ENCODE results near the gene LRRC28.

The LRRC28 gene

DNA sequence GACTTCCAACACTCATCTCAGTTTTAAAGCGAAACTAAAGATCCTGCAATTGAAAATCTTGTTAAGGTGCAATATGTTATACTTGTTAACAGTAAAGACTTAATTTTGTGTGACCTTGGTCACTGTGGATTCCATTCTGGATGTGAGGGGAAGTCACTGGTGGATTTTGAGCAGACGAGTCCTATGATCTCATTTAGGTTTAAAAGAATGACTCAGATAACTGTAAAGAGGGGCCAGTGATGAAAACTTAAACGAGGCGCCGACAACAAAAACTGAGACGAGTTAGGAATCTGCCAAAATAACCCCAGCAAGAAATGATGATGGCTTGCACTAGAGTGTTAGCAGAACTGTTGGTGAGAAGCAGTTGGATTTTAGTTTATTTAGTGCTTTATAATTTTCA is 56.5 kb downstream of the LRRC28 start:
- DNase-seq: no peak

DNA sequence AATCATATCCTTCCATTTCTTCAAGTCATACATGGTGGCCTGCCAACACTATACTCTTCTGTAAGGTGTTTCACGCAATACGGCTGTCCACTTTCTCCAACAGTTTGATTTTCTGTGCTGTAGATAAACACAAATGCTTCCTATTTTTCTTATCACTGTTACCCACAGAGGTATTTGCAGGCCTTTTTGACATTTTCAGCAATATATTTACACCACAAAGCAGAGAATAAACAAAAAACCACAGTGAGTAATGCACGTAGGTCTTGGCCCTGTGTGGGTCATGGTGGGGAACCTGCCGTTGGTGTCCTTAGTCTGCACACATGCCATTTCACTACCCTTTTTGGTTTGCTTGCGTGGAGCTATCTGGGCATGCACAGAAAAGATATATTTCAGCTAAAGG is 59.5 kb downstream of the LRRC28 start:
- DNase-seq: no peak

DNA sequence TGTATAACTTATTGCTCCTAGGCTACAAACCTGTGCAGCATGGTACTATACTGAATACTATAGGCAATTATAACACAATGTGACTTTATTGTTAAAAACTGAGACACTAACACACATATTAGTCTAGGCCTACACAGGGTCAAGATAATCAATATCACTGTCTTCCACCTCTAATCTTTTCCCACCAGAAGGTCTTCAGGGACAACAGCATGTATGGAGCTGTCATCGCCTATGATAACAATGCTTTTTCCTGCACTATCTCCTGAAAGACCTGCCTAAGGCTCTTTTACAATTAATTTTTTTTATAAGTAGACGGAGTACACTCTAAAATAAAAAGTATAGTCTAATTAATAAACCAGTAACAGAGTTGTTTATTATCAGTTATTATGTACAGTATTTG is 60.9 kb downstream of the LRRC28 start:
- DNase-seq: no peak

DNA sequence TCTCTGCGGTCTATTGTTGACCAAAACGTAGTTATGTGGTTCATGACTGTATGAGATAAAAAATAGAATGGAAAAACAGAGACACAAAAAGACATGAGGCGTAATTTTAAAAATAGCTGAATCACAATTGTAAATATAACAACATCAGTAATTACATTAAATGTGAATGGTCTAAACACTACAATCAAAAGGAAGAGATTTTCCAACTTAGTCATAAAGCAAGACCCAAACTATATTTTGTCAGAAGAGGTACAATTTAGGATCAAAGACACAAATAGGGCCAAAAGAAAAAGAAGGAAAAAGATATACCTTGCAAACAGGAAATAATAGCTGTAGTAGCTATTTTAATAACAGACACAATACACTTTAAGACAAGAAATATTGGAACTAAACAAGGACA is 61.5 kb downstream of the LRRC28 start:
- DNase-seq: no peak

DNA sequence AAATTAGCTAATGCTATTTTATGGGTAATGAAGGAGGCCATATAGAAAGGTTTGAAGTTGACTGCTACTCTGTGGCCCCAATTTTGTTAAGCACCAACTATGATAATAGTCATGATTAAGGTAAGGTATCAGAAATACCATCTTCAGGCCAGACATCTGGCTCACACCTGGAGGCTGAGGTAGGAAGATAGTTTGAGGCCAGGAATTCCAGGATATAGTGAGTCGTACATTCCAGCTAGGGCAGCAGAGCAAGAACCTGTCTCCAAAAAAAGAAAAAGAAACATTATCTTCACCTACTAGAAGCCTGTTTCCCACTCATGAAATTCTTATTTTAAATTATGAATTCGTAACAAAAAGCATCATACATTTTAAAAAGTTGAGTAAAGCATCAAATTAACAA is 64.4 kb downstream of the LRRC28 start:
- no peak for DNase-seq

DNA sequence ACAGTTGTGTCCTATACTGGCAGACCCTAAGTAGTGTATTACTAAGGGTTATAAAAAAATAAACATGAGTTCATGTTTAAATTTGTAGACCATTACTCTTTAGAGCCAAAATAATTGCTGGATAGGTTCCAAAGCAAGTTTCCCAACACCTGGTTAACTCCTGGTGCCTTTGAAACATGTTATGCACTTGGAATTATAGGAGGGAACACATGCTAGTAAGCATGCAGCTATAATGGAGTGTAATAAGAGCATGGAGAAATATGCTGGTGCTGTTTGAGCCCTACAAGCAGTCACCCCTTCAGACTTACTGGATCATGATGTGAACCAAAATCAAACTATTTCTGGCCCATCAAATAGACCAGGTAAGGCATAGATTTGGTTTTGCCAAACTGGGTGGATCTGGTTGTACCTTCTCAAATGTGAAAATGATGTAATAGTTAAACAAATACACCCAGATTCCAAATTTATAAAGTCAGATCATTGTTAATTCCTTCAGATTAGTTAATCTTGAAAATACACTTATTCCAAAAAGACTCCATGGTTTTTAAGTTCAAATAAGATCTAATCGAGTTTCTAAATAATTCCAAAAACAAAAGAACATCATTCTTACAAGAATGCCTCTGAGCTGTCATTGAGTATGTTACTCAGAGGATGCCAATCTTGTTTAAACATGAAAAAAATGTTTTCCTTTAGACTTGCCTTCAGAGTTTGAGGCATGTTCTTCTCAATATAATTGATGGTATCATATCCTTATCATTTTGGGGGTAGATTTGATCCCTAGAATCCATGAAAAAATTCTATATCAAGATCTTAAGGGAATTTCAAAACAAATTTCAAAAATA is 69.3 kb downstream of the LRRC28 start:
- DNase-seq: no peak

DNA sequence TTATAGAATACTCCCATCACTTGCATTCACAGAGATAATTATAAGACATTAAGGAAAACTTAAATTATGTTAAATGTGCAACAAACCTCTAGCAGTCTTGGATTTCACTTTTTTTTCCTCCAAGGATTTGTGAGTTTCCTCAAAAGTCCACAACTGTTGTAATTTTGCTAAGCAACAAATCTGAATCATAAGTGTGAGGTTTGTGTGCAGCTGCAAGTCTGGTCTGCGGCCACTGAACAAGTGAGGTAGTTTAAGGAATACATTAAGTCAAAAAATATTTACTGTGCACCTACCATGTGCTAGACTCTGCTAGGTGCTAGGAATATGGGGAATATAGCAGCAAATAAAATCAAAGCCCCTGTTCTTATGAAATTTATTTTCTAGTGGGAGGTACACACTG is 70.2 kb downstream of the LRRC28 start:
- DNase-seq: no peak

DNA sequence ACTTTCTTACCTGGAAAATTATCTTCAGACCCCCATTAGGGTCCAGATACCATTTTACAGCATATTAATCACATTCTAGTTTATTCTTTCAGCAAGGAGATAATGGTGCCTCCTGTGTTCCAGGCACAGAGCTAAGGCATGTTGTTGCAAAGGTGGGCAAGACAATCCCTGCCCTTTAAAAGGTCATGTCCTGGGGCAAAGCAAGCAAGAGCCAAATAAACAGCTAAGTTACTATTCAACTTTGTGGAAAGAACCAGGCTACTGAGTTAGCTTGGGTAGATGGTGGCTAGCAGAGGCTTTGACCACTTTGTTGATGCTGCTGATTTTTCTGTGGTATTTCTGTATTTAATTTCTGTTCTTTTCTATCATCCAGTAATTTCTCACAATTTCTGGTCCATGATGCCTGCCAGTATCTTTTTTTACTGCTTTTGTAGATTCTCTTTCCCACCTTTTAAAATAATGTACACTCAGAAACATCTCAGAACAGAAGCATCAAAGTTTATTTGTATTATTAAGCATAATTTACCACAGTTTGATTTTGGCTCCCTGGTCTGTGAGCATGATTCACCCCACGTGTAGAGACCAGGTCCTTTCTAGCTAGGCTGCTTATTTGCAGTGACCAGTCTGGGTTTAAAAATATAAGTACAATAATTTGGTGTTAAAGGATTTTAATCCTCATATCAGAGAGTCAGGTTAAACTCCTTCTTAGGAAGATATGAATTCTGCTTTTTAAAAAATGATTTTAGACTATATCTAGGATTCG is 71.5 kb downstream of the LRRC28 start:
- no peak for DNase-seq

DNA sequence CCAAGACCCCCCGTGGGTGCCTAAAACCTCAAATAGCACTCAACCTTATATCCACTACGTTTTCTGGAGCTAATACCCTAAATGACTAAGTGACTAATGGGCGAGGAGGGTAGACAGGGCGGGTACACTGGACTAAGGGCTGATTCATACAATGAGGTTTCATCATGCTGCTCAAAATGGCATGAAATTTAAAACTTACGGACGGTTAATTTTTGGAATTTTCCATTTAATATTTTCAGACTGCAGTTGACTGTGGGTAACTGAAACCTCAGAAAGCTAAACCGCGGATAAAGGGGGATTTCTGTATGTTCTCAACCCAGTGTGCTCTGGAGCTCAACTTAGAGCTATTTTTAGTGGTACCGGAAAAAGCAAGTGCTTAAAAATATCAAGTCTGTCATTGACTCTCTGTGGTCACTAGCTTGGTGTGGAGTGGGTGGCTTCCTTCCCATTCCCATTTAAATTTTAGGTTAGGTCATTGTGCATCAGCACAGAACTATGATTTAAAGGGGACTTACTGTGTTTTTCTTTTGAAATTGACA is 72.9 kb downstream of the LRRC28 start:
- DNase-seq: no peak

DNA sequence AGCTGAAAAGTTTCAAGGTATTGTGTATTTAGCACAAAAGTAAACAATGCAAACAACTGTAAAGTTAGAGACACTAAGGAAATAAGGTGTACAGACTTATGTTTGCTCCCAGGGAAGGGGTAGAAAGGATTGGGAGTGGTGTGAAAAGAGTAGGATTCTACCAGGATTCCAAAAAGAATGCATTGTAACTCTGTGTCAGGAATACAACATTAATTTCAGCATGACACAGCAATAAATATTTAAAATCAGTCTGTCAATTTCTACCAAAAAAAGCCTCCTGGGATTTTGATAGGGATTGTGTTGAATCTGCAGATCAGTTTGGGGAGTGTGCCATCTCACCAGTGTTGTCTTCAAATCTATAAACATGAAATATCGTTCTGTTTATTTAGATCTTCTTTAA is 73.4 kb downstream of the LRRC28 start:
- no peak for DNase-seq

DNA sequence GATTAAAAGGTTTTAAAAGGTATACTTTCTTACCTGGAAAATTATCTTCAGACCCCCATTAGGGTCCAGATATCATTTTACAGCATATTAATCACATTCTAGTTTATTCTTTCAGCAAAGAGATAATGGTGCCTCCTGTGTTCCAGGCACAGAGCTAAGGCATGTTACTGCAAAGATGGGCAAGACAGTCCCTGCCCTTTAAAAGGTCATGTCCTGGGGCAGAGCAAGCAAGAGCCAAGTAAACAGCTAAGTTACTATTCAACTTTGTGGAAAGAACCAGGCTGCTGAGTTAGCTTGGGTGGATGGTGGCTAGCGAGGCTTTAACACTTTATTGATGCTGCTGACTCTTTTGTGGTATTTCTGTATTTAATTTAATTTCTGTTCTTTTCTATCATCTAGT is 75.0 kb downstream of the LRRC28 start:
- DNase-seq: no peak

DNA sequence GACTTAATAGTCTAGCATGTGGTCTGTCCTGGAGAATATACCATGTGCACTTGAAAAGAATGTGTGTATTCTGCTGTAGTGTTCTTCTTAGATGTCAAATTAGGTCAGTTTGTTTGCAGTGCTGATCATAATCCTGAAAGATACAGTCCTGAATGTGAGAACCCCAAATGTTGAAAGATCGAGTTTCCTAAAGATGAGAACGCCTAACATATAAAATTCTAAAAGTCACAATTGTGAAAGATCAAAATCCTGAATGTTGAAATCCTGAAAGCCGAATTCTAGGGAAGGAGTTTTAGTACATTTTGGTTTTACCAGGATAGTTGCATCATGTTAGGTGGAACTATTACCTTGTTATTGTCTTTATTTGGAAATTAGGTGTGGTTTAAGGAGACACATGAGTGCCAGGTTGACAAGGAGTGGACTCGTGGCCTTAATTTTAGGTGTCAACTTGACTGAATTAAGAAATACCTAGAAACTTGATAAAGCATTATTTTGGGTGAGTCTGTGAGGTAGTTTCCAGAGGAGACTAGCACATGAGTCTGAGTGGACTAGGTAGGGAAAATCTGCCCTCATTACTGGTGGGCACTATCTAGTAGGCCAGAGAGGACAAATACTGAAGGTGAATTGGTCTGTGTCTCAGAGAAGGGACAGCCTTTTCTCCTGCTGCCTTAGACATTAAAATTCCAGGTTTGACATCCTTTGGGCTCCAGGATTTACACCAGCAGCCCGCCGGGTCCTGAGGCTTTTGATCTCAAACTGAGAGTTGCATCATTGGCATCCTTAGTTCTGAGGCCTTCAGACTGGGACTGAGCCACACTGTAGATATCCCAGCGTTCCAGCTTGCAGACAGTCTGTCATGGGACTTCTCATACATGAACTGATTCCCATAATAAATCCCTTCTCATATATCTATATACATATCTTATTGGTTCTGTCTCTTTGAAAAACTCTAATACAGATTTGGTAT is 77.1 kb downstream of the LRRC28 start:
- DNase-seq: no peak

DNA sequence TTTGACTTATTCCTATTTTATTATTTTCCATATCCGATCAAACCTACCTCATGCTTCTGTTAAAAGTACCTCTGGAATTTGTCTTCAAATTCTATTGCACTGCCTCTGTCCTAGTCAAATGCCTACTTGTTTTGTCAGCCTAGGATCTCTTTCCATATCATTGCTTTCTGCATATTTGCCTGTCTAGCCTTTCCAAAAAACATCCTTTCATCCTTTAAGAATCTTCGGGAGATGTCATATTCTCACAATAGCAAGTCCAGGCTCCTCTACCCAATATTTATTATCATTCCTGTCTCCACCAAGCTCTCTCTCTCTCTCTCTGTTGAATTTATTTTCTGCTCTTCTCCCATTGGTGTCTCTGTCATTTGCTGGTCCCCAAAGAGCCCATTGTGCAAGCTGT is 80.1 kb downstream of the LRRC28 start:
- DNase-seq: no peak

DNA sequence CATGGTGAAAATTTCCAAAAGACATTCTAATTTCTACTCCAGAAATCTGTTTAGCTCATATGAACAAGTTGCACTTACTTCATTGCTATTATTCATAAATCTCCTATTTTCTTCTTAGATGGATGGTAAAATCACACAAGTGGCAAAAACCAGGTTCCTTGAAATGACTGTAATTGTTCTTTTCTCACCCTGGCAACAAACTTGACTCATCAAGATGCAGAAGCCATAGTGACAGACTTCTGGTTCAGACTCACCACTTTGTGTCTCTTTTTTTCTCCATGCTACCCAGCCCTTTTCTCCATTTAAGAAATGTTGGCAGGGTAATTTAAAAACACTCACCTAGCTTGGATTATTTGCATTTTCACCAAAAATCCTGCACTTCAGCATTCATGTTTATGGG is 82.1 kb downstream of the LRRC28 start:
- DNase-seq: no peak

DNA sequence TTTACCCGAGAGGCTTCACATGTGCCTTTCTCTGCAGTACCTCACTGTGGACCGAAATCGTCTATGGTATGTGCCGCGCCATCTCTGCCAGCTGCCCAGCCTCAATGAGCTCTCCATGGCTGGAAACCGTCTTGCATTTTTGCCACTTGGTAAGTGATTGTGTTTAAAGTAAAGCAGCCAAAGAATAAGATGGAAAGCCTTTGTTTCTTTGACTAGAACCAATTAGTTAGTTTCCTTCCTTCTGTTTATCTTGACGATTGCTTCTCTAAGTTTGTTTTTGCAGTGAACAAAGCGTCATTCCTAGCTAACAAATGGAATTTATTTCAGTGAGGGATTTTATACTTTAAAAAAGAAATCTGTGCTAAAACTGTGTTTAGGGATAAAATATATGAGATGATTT is 82.7 kb downstream of the LRRC28 start:
- DNase-seq: no peak

DNA sequence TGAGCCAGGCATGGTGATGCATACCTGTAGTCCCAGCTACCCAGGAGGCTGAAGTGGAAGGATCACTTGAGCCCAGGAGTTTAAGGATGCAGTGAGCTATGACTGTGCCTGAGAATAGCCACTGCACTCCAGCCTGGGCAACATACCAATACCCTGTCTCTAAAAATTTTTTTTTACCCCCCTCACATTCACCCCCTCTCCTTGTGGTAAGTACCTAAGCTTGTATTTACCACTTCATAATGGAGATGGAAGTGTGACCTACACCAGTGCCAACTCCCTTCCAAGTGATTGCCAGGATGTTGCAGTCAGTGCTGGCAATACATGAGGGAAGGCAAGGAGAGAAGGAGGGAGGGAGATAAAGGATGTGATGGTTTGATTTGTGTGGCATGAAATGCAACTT is 84.2 kb downstream of the LRRC28 start:
- DNase-seq: no peak

DNA sequence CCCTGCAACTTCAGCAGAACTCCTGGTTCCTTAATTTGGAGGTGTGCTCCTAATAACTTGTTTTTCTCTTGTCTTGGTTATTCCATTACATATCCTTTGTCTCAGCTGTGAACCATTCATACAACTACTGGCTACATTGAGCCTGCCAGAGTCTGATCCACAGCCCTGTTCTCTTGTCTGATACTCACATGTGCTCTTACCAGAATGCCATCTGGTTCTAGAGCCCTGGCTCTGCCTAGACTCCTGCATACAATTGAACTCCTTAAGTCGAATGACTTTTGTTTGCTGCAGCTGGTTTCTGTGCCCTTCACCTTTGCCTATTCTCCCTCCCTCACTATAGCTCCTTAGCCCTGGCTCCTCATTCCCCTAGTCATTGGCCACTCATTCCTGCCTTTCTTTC is 85.5 kb downstream of the LRRC28 start:
- DNase-seq: no peak

DNA sequence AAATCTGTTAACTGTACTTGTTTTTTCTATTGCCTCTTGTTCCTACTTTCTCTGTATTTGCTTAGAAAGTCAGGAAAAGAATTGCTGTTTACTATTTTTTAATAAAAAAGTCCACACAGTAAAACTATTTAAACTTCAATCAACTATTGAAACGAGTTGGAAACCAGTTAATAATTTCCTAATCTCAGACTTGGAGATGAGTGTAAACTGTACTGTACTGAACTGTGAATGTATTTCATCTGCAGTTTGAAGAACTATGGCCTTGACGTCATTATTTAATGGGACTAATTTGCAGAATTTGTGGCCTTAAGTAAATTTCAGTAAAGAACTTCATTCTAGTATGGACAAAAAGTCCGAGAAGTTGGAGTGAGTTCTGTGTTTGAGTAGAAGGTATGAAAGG is 89.1 kb downstream of the LRRC28 start:
- no peak for DNase-seq

DNA sequence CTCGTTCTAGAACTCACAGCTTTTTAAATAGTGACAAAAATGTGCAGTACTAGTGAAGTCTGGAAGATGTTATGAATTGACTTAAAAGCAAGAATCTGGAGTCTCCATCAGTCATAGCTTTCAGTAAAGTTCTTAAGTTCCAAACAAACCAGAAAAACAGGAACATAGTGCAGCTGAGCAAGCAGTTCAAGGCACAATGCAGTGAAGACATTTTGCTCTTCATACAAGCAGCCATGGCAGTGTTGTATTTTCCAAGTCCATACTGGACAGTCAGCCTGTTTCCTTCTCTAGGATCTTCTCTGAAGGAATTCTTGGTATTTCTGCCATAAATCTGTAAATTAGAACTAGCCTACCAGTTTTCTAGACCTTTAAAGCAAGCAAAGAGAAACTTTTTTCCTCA is 90.5 kb downstream of the LRRC28 start:
- no peak for DNase-seq

DNA sequence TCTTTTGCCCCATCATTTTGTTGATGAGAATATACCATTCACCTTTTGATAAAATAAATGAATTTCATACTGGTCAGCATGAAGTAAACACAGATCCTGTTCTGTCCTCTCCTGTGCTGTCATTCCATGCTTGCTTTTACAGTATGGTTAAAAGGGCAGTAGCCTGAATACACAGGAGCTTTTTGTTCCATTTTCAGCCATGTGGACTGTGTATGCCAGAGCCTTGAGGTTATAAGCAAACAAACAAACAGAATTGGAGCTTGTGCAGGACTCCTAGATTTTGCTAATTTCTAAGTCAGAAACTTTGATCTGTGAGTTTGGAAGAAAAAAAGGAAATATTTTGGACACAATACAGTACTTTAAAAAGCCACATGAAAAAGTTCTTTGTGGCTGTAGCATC is 91.9 kb downstream of the LRRC28 start:
- no peak for DNase-seq

DNA sequence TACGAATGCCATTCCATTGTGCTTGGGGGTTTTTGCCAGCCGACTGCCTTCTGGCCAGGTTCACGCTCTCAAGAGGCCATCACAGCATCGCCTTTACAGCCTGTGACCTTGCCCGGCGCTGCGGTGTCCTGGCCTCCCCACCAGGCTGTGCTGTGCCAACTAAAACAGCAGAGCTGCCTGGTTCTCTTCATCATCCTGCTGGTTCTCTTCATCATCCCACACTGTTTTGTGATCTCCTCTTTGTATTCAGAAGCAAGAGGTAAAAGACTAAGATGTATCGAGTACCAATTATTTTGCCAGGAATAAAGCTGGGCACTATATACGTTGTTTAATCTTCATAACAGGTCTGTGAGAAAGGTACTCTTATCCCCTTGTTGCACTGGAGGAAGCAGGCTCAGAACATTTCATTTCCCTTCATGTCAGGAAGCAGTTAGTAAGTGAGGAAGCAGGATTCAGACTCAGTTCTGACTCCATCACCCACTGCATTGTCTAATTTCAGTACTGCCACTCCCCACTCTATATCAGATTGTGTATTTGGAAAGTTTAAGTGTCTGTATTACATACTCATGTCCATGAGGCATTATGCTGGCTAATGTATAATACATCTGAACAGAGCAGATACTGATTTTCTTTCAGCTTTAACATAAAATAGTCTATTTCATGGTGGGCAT is 92.7 kb downstream of the LRRC28 start:
- peak; percentile 21 for DNase-seq

DNA sequence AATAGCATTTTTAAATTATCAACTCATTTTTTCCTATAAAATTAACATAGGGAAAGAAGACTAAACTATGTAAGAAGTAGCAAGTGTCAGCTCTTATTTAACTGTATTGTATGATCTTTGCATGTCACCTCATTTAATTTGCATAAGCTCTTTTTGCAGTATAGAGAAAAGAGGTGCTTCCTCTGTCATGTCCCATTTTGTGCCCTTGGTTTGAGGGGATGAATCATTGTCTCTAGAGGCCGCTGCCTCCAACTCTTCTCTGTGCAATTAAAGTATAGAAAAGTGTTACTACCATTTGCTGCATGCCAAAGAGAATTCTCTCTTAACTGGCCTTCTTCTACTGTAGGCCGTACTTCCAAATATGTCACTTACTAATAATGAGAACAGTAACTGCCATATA is 93.4 kb downstream of the LRRC28 start:
- no peak for DNase-seq

DNA sequence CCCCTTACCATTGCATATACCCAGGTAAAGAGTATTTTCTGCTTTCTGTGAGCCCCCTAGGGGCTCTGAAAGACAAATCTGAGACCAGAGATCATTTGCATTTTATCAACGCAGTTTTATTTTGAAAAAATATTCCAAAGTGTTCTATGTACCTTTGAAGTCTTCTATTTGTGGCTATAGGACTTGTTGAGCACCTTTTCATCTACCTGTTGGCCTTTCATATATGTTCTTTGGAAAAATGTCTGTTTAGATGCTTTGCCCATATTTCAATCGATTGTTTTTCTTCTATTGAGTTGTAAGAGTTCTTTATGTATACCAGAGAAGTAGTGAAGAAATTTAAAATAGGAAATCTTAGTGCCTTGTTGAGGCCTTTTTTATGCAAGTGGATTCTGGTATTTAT is 94.0 kb downstream of the LRRC28 start:
- no peak for DNase-seq
